ENCODE results near the gene FN3KRP. TPM values are rescaled to one million over a fixed set of nuclear protein-coding genes. Genes with fewer than 3 reads are reported as not detected.

The FN3KRP gene
- total and polyA plus RNA-seq, 4 donors, result 17.3 to 27.6 (median 23.6) TPM

DNA sequence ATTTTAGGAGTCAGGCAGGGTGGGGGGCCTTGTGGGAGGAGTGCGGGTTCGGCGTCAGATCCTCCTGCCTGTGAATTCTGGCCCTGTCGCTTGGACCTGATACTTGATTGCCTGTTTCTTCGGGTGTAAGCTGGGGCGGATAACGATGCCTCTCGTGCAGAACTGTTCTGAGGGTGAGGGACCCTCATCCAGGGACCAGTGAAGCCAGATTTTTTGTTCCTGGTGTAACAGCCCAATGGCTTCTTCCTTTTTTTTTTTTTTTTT is 36.6 kb downstream of the FN3KRP start:
- Histone ChIP-seq H3K9me3 (ENCODE audit: control insufficient read depth in 4 of 4, insufficient read depth in 3 of 4, low read length in 3 of 4) (no peaks in the 10 kb centered on the region), H3K27ac (ENCODE audit: low read depth in 1 of 2, low read length in 1 of 2) (no peak overlapping the region), H3K27me3 (ENCODE audit: control insufficient read depth in 3 of 3, insufficient read depth in 3 of 3, low read length in 2 of 3) (no peaks in the 10 kb centered on the region), H3K4me3 (no peak overlapping the region), H3K36me3 (ENCODE audit: control insufficient read depth in 4 of 4, insufficient read depth in 4 of 4, low read length in 4 of 4) (peaks cover 0 to 9% (median 1%) of the 10 kb centered on the region in 4 donors), H3K4me1 (ENCODE audit: control insufficient read depth in 5 of 5, insufficient read depth in 5 of 5, low read length in 5 of 5) (peaks cover 4 to 8% (median 7%) of the 10 kb centered on the region in 5 donors), H3K9ac (ENCODE audit: insufficient read depth in 1 of 2, low read length in 2 of 2) (peak overlapping the region in 1 of 2 donors; percentile 7)
- no peak for ATAC-seq (ENCODE audit: insufficient read depth, low FRiP score)
- 46 to 49% methylated on average over 8 of the region's 8 CpGs for whole genome bisulfite sequencing, 2 donors
- TF ChIP-seq, protein P1, sequence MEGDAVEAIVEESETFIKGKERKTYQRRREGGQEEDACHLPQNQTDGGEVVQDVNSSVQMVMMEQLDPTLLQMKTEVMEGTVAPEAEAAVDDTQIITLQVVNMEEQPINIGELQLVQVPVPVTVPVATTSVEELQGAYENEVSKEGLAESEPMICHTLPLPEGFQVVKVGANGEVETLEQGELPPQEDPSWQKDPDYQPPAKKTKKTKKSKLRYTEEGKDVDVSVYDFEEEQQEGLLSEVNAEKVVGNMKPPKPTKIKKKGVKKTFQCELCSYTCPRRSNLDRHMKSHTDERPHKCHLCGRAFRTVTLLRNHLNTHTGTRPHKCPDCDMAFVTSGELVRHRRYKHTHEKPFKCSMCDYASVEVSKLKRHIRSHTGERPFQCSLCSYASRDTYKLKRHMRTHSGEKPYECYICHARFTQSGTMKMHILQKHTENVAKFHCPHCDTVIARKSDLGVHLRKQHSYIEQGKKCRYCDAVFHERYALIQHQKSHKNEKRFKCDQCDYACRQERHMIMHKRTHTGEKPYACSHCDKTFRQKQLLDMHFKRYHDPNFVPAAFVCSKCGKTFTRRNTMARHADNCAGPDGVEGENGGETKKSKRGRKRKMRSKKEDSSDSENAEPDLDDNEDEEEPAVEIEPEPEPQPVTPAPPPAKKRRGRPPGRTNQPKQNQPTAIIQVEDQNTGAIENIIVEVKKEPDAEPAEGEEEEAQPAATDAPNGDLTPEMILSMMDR (IDR thresholded peaks at IDR 0.05; ENCODE audit: control extremely low read depth, extremely low read depth), result no peak
- DNase-seq, result no peak

DNA sequence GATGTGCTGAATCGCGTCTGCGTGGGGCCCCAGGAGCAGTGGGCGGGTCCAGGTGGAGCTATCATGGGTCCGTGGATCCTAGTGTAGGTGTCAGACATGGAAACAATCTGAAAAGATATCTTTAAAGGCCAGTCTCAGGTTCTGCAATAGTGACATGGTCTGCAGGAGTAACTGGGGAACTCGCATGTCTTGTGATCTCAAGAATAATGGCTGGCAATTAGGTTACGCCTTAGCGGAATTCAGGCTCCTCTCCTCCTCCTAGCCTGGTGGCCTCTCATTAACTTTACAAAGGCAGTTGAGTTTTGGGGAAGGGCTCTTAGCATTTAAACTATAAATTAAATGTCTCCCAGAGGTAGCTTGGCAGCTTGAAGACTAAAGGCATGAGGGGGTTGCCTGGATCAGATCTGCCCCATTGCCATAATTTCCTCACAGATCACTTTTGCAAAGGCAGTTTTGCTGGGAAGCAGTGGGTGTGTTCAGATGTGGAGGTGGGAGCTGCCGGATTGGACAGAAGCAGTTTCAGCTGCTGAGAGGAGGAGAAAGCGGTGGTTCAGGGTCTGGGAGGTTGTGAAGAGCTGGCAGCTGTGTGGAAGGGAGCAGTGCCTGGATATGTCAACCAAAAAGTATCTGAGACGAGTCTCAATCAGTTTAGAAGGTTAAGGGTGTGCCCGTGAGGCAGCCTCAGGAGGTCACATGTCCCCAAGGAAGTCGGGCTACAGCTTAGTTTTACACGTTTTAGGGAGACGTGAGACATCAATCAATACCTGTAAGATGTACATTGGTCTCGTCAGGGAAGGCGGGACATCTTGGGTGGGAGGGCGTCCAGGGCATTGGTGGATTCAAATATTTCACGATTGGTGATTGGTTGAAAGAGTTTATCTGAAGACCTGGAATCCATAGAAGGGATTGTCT is 38.0 kb downstream of the FN3KRP start:
- Histone ChIP-seq H3K9me3 (ENCODE audit: control insufficient read depth in 4 of 4, insufficient read depth in 3 of 4, low read length in 3 of 4) (no peaks in the 10 kb centered on the region), H3K27me3 (ENCODE audit: control insufficient read depth in 3 of 3, insufficient read depth in 3 of 3, low read length in 2 of 3) (no peaks in the 10 kb centered on the region), H3K4me1 (ENCODE audit: control insufficient read depth in 5 of 5, insufficient read depth in 5 of 5, low read length in 5 of 5) (peaks cover 4 to 8% (median 7%) of the 10 kb centered on the region in 5 donors), H3K4me3 (no peak overlapping the region), H3K36me3 (ENCODE audit: control insufficient read depth in 4 of 4, insufficient read depth in 4 of 4, low read length in 4 of 4) (peaks cover 0 to 2% (median 0%) of the 10 kb centered on the region in 4 donors), H3K27ac (ENCODE audit: low read depth in 1 of 2, low read length in 1 of 2) (no peak overlapping the region), H3K9ac (ENCODE audit: insufficient read depth in 1 of 2, low read length in 2 of 2) (no peak overlapping the region)
- no peak for DNase-seq
- TF ChIP-seq, protein P1 (IDR thresholded peaks at IDR 0.05; ENCODE audit: control extremely low read depth, extremely low read depth), result no peak
- 92 to 94% methylated on average over 19 of the region's 19 CpGs for WGBS, 2 donors
- no peak for ATAC-seq (ENCODE audit: insufficient read depth, low FRiP score)

DNA sequence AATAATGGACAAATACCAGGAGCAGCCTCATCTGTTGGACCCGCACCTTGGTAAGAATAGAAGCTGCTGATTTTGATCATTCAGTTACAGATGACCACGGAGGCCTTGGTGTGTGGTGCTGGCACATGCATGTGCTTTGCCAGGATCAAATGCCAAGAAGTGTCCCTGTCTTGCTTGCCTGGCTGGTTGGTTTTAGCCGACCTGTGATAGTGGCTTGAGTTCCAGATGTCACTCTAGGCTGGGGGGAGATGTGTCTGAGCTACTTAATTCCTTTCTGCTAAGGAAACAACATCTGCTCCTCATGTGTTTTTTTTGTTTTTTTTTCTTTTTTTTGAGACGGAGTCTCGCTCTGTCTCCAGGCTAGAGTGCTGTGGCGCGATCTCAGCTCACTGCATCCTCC is 39.7 kb downstream of the FN3KRP start:
- H3K27me3 ChIP-seq (ENCODE audit: control insufficient read depth in 3 of 3, insufficient read depth in 3 of 3, low read length in 2 of 3), result no peaks in the 10 kb centered on the region
- TF ChIP-seq, protein P1 (IDR thresholded peaks at IDR 0.05; ENCODE audit: control extremely low read depth, extremely low read depth), result no peak
- H3K9ac ChIP-seq (ENCODE audit: insufficient read depth in 1 of 2, low read length in 2 of 2), result no peak overlapping the region
- 95 to 96% methylated on average over 7 of the region's 7 CpGs for WGBS, 2 donors
- no peak overlapping the region for H3K27ac ChIP-seq (ENCODE audit: low read depth in 1 of 2, low read length in 1 of 2)
- H3K9me3 ChIP-seq (ENCODE audit: control insufficient read depth in 4 of 4, insufficient read depth in 3 of 4, low read length in 3 of 4), result no peaks in the 10 kb centered on the region
- peaks cover 0 to 2% (median 0%) of the 10 kb centered on the region in 4 donors for H3K36me3 ChIP-seq (ENCODE audit: control insufficient read depth in 4 of 4, insufficient read depth in 4 of 4, low read length in 4 of 4)
- DNase-seq (no peak), ATAC-seq (ENCODE audit: insufficient read depth, low FRiP score) (no peak)
- no peak overlapping the region for H3K4me3 ChIP-seq
- H3K4me1 ChIP-seq (ENCODE audit: control insufficient read depth in 5 of 5, insufficient read depth in 5 of 5, low read length in 5 of 5), result peaks cover 4 to 8% (median 7%) of the 10 kb centered on the region in 5 donors

Measured in lung (tissue), 12 donors.